ENCODE results near the gene TPTE. TPM values are rescaled to one million over a fixed set of nuclear protein-coding genes. Genes with fewer than 3 reads are reported as not detected.
"Not testable (repeated sequence)": the region's sequence is repeated elsewhere in the genome, so short reads cannot be mapped to it uniquely, and the experiment has no call there.

TPTE gene
- total RNA-seq, 4 donors from 2014 or later, result 0.21 TPM; not detected in 3

- intact Hi-C loops (cut with DNase I; ENCODE audit: low total_unique reads), result no loop called here
- H3K4me3 ChIP-seq, result no peak overlapping the region
- no peak overlapping the region for H3K27ac ChIP-seq
- H3K4me1 ChIP-seq, result no peaks in the 10 kb centered on the region
- no peaks in the 10 kb centered on the region for H3K9me3 ChIP-seq
- no peak for TF ChIP-seq POLR2A (IDR thresholded peaks at IDR 0.05)
- TF ChIP-seq, protein P1, sequence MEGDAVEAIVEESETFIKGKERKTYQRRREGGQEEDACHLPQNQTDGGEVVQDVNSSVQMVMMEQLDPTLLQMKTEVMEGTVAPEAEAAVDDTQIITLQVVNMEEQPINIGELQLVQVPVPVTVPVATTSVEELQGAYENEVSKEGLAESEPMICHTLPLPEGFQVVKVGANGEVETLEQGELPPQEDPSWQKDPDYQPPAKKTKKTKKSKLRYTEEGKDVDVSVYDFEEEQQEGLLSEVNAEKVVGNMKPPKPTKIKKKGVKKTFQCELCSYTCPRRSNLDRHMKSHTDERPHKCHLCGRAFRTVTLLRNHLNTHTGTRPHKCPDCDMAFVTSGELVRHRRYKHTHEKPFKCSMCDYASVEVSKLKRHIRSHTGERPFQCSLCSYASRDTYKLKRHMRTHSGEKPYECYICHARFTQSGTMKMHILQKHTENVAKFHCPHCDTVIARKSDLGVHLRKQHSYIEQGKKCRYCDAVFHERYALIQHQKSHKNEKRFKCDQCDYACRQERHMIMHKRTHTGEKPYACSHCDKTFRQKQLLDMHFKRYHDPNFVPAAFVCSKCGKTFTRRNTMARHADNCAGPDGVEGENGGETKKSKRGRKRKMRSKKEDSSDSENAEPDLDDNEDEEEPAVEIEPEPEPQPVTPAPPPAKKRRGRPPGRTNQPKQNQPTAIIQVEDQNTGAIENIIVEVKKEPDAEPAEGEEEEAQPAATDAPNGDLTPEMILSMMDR (IDR thresholded peaks at IDR 0.05), result no peak
- no peaks in the 10 kb centered on the region for H3K36me3 ChIP-seq
- no peak for DNase-seq
- H3K27me3 ChIP-seq, result no peaks in the 10 kb centered on the region
Observed at GRCh38 chr21:10539956-10540355, 18.6 kb downstream of the TPTE start.

DNA sequence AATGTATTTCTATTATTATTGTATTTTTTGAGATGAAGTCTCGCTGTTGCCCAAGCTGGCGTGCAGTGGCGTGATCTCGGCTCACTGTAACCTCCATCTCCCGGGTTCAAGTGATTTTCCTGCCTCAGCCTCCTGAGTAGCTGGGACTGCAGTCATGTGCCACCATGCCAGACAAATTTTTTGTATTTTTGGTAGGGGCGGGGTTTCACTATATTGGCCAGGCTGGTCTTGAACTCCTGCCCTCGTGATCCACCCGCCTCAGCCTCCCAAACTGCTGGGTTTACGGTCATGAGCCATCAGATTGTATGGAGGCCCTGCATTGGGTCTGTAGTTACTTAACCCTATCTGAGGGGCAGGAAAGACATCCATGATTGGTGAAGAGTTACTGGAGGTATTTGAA is 23.0 kb downstream of the TPTE start:
- not testable (repeated sequence) for H3K27me3 ChIP-seq, H3K4me3 ChIP-seq

GRCh38 chr21:10547868-10548267 is 26.5 kb downstream of the TPTE start:
- H3K4me3 ChIP-seq; H3K36me3 ChIP-seq; H3K9me3 ChIP-seq; DNase-seq; intact Hi-C loops (cut with DNase I; ENCODE audit: low total_unique reads); H3K4me1 ChIP-seq; H3K27ac ChIP-seq; H3K27me3 ChIP-seq: not testable (repeated sequence)

More for the DNA sequence above, 23.0 kb downstream of the TPTE start:
- H3K4me1 ChIP-seq; H3K9me3 ChIP-seq; DNase-seq; H3K36me3 ChIP-seq; H3K27ac ChIP-seq; intact Hi-C loops (cut with DNase I; ENCODE audit: low total_unique reads): not testable (repeated sequence)

DNA sequence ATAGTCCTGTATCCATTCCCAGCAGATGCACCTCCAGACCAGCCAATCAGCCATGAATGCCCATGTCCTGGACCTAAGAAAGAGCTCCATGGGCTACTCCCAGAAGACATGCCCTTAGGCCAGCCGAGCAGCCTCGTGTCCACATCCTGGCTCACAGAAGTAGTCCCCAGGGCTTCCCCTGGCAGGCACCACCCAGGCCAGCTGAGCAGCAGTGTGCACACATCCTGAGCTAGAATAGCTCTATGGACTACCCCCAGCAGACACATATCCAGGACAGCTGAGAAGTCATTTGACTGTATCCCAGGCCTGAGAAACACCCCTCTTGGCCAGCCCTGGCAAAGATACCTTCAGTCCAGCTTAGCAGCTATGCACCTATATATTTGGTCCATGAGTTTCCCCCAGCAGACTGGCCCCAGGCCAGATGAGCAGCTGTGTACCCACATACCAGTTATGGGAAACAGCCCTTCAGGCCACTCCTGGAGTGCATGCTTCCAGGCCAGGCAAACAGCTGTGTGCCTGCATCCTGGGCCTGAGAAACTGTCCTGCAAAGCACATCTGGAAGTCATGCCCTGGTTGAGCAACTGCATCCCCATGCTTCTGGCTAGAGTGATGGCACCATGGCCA is 27.1 kb downstream of the TPTE start:
- H3K4me3 ChIP-seq; H3K9me3 ChIP-seq; intact Hi-C loops (cut with DNase I; ENCODE audit: low total_unique reads); H3K4me1 ChIP-seq; H3K36me3 ChIP-seq; H3K27ac ChIP-seq; DNase-seq; H3K27me3 ChIP-seq: not testable (repeated sequence)

DNA sequence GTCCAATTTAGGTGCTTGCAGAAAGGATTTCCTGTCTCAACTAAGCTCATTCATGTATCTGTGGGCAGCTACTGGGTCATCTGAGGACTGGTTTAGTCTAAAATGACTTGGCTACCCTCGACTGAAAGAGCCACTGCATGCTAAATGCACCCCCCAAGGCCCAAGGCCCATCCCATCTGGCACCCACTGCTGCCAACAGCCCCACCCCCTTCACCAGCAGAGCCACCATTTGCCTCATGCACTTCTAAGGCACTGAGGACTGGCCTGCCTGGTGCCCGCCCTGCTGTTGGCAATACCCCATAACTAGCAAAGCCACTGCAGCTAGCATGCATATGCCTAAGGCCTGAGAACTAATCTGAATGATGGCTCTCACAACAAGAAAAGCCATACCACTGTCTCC is 49.4 kb downstream of the TPTE start:
- not testable (repeated sequence) for H3K9me3 ChIP-seq

DNA sequence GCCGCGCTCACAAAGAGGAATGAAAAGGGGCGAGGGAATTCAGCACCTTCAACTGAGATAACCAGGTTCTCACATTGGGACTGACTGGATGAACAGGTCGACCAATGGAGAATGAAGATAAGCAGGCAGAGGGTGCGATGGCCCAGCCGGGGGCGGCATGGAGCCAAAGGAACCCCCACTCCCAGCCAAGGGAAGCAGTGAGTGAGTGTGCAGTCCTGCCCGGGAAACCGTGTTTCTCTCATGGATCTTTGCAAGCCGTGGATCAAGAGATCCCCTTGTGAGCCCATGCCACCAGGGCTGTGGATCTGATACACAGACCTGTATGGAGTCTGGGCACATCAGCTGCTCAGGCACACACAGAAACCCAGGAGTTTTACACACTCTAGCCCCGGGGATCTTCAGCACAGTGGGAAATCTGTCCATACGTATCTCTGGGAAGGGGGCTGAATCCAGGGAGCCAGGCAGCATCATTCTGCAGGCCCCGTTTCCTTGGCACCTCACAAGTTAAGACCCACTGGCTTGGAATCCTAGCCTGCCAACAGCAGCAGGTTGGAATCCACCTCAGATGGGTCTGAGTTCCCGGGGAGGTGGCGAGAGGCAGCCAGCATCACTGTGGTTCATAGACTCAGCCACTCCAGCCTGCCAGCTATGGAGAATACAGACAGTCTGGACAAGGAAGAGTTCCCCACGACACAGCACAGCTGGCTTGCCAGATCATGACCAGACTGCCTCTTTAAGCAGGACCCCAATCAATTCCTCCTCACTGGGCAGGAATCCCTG is 53.3 kb downstream of the TPTE start:
- H3K27ac ChIP-seq; H3K9me3 ChIP-seq; H3K27me3 ChIP-seq; intact Hi-C loops (cut with DNase I; ENCODE audit: low total_unique reads); H3K4me1 ChIP-seq; H3K36me3 ChIP-seq; H3K4me3 ChIP-seq; DNase-seq: not testable (repeated sequence)

More for the DNA sequence above, 49.4 kb downstream of the TPTE start:
- H3K4me3 ChIP-seq; DNase-seq; H3K36me3 ChIP-seq; H3K27me3 ChIP-seq; H3K27ac ChIP-seq; intact Hi-C loops (cut with DNase I; ENCODE audit: low total_unique reads); H3K4me1 ChIP-seq: not testable (repeated sequence)

DNA sequence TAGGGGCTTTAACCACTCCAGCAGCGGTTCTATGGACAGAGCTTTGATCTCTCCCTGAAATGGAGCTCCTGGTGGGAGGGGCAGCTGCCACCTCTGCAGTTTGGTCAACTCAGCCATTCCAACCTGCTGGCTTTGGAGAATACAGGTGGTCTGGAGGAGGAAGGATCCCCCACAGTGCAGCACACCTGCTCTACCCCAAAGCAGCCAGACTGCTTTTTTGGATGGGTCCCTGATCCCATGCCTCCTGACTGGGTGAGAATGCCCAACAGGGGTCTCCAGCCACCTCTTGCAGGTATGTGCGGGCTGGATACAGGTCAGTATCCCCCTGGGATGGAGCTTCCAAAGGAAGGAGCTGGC is 53.9 kb downstream of the TPTE start:
- TF ChIP-seq, protein P1 (IDR thresholded peaks at IDR 0.05), result no peak
- no peak for TF ChIP-seq POLR2A (IDR thresholded peaks at IDR 0.05)
- DNase-seq, result no peak
- intact Hi-C loops (cut with DNase I; ENCODE audit: low total_unique reads), result no loop called here
- Histone ChIP-seq H3K27ac (no peak overlapping the region), H3K36me3 (no peaks in the 10 kb centered on the region), H3K27me3 (no peaks in the 10 kb centered on the region), H3K9me3 (no peaks in the 10 kb centered on the region), H3K4me3 (no peak overlapping the region), H3K4me1 (no peaks in the 10 kb centered on the region)

GRCh38 chr21:10578910-10579309 is 57.5 kb downstream of the TPTE start:
- not testable (repeated sequence) for H3K36me3 ChIP-seq, H3K9me3 ChIP-seq

GRCh38 chr21:10589115-10589514 is 67.7 kb downstream of the TPTE start:
- DNase-seq; intact Hi-C loops (cut with DNase I; ENCODE audit: low total_unique reads); H3K4me3 ChIP-seq; H3K27ac ChIP-seq; H3K4me1 ChIP-seq; H3K9me3 ChIP-seq; H3K27me3 ChIP-seq; H3K36me3 ChIP-seq: not testable (repeated sequence)

More at GRCh38 chr21:10578910-10579309, 57.5 kb downstream of the TPTE start:
- H3K27me3 ChIP-seq; H3K4me3 ChIP-seq; H3K4me1 ChIP-seq; H3K27ac ChIP-seq; DNase-seq; intact Hi-C loops (cut with DNase I; ENCODE audit: low total_unique reads): not testable (repeated sequence)

DNA sequence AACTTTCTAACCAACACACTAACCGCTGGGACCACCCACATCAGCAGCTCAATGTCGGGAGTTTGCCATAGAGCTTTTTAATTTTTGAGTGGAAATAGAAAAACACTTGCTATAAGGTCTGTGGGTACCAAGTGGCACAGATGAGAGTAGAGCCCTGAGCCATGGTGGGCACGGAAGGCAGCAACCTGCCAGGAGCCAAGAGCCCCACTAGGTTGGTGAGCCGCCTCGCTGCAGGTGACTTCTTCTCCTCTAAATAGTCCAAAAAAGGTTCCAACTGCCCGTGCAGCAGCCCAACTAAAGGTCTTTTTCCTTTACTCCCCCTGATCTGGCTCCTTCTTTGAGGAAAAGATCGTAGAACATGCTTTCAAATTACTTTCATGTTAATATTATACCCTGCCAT is 85.7 kb downstream of the TPTE start:
- not testable (repeated sequence) for H3K4me3 ChIP-seq

DNA sequence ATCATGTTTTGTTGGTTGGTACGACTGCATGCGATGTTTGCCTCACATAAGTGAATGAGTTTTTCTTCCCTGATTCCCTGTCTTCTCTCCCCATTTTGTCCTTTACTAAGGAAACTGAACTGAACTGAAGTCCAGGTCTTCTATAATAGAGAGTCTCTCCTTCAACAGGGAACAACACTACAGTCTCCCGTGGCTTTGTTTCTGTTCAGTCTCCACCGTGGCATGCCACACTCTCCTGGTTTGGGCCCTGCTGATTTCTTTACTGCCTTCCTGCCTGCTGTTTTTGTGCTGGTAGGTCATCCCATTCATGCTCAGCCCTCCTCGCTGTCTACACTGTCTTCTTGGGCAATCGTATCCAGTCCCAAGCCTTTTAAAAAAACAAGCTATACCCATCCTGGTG is 92.9 kb downstream of the TPTE start:
- H3K4me3 ChIP-seq, result not testable (repeated sequence)

More for the DNA sequence above, 85.7 kb downstream of the TPTE start:
- intact Hi-C loops (cut with DNase I; ENCODE audit: low total_unique reads); H3K4me1 ChIP-seq; H3K9me3 ChIP-seq; H3K36me3 ChIP-seq; DNase-seq; H3K27me3 ChIP-seq; H3K27ac ChIP-seq: not testable (repeated sequence)

More for the DNA sequence above, 92.9 kb downstream of the TPTE start:
- H3K4me1 ChIP-seq; H3K27me3 ChIP-seq; H3K36me3 ChIP-seq; H3K27ac ChIP-seq; intact Hi-C loops (cut with DNase I; ENCODE audit: low total_unique reads); DNase-seq; H3K9me3 ChIP-seq: not testable (repeated sequence)

Measured in uterus (tissue), 4 donors.